ENCODE measurements around the gene KASH5.

Gene KASH5

DNA sequence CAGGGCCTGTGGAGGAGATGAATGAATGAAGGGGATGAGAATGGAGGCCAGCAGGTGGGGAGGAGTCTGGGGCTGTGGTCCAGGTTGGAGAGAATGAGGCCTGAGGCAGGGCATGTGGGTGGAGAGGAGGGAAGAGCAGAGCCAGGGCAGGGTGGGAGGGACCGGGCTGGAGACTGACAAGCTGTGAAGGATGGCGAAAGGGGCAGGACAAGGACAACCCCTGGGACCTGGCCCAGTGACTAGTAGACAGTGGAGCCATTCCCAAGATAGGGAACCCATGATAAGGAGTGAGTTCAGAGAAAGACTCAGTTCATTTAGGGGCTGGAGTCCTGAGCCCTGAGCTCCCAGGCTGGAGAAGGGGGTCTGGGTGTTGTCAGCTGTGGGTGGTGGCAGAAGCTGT, 32.2 kb downstream of the KASH5 start:
- no peak for DNase-seq (ENCODE audit: low spot score)
- no peak for FAIRE-seq

DNA sequence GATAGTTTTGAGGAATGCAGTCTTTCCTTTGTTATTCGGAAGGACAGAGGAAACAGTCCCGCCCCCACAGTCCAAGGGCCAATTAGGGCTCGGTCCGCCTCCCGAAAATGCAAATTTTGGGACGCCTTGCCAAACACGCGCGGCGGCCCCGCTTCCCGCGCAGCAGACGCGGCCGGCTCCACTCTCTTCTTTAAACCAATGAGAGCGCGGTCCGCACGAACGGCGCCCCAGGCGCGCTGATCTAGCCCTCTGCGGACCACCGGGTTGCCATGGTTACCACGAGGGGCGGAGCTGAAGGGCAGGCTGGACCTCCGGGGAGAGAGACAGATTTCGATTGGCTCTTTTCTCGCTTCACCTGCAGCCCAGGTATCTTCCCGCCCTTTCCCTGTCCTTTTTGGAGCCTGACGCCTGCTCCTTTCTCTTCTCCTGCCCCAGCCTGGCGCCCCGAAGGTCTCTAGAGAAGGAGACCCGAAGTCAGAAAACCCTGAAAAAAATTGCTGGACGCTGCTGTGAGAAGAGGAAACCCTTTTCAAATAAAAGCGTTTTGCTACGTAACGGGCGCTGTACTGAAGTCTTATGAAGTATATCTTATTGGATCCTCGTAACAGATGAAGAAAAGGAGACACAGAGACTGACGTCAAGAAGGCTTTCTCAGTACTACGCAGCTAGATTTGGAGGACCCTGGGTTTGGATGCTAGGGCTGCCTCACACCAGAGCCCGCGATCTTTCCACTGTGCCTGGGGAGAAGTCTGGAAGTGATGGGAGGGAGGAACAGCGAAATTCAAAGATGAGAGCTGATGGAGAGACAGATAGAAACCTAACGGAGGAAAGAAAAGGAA, 33.2 kb downstream of the KASH5 start:
- DNase-seq (ENCODE audit: low spot score) = no peak

DNA sequence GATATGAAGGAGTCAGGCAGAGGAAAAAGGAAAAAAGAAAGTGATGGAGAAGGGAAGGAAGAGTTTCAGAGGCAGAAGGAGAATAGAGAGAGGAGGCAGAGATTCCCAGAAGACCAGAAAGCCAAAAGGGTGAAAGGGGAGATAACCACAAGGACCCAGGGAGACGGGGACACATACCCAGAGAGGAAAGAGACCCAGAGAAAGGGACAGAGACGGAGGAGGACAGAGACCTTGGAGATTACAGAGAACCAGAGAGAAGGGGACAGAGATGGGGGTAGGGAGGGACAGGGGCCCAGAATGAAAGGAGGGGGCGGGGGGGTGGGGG, 33.8 kb downstream of the KASH5 start:
- DNase-seq (ENCODE audit: low spot score) = no peak
- FAIRE-seq = no peak

More for the DNA sequence above, 33.2 kb downstream of the KASH5 start:
- no peak for FAIRE-seq

DNA sequence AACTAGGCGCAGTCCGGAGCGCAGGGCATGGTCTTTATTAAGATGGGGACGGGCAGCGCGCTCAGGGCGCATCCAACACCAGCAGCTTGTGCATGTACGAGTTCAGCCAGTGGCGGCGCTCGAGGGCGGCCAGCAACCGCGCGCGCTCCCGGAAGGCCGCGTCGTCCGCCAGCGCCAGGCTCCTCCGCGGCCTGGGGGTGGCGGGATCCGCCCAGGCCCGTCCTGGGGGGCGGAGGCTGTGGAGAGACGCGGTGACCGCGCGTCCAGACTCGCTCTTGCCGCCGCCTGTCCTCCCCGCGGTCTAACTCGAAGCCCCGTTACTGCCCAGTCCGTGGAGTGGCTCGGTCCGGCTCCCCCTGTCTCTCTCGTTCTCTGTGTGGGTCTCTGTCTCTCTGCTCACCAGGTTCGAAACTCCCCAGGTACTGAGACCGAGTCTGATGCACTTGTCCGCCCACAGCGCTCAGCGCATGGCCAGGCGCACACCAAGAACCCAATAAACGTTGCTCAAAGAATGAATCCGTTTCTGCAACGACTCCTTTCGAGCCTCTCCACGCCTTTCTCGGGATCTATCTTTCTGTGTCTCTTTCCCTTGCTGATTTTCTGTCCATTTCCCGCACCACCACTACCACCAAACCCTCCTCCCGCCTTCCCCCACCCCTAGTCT, 34.5 kb downstream of the KASH5 start:
- no peak for FAIRE-seq
- DNase-seq (ENCODE audit: low spot score) = no peak

DNA sequence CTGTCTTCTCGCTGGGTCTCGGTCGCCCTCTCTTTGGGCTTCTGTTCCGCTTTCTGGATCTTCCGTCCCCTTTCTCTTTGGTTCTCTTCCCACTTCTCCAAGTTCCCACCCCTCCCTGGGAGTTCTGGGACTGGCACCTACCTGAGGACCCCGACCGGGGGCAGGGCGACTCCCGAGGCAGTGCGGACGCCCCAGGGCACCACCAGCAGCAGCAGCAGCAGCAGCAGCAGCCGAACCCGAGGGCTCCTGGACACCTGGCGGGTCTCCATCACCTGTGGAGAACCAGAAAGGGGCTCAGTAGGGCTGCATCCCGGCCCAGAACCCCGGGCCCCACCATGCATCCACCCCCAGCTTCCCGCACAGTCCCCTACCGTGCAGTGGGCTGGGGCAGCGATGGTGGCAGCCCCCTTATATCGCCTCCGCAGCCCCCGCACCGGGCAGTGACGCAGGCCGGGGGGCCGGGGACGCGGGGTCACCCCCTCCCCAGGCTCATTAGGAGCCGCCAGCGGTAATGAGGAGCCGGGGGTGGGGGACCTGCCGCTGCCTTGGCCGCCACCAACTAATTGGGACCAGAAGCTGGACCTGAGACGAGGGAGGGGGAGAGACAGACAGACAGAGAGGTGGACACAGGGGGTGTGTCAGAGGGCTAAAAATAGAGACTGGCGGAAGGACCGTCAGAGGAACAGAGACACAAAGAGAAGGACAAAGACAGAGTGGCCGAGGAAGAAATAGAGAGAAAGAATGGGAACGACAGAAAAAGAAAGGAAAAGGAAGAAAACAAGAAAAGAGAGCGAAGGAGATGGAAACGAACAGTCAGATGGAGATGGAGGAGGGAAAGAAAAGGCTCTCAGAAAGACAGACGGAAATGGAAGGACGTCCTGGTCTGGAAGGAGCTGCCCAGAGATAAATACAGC, 35.3 kb downstream of the KASH5 start, which contains the start of gene PTH2:
TSS of gene PTH2 (minus strand) at position 371 of the 914 bp plus-strand sequence. CDS start at position 269, 102 bp downstream.
- FAIRE-seq = no peak
- no peak for DNase-seq (ENCODE audit: low spot score)

DNA sequence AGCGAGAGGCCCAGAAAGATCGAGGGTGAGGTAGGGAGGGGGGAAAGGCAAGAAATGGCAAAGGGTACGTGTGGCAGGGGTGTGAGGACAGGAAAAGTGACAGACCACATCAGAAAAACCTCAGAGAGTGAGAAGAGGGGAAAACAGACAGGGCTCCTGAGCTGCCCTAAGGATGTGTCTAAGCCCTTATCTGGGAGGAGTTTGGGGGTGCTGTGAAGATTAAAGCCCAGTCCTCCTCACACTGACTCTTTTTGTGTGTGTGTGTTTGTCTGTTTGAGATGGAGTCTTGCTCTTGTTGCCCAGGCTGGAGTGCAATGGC, 35.9 kb downstream of the KASH5 start:
- no peak for FAIRE-seq

DNA sequence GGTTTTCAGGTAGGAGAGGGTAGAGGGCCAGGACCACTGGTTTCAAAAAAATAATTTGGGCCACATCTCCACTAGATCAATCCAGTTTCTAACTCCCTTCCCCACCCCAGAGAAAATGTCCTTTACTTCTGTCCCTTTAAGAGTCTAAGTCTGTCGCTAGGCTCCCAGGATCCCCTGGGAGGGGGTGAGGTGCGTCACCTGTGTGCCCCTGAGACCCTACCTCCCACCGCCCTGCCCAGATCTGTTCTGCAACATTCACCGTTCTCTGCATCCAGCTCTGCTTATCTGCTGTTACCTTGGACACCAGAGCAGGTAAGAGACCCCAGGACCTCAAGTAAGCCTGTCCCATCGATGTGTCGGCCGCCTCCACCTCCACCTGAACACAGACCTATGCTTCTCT, 37.1 kb downstream of the KASH5 start, which contains the start of gene GFY:
TSS of gene GFY (plus strand) at position 211 of the 400 bp plus-strand sequence. CDS start 1,043 bp downstream, outside the sequence.
- DNase-seq (ENCODE audit: low spot score) = no peak
- no peak for FAIRE-seq

More for the DNA sequence above, 35.9 kb downstream of the KASH5 start:
- no peak for DNase-seq (ENCODE audit: low spot score)

DNA sequence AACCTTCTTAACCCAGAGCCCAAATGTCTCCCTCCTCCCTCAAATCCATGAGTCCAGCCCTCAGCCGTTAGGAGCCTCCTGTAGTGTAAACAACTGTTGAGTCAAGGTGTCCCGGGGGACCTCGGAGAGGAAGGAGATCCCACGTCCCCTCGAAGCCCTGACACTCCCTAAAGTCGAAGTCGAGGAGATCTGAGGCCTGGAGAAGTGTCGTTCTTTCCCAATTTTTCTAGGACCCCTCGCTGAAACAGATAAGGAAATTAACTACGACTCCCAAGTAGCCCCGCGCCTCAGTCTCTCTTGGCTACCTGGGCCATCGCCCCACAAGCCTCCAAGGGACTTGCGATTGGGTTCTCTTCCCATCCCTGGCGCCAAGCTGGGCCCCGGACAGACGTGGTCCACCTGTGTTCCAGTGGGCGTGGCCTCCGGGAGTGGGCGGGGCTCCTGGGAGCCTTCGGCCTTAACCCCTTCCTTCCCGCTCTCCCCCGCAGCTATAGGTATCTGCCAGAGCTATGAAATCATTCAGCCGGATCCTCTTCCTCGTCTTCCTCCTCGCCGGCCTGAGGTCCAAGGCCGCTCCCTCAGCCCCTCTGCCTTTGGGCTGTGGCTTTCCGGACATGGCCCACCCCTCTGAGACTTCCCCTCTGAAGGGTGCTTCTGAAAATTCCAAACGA, 38.0 kb downstream of the KASH5 start:
- DNase-seq (ENCODE audit: low spot score) (no peak), FAIRE-seq (no peak)

DNA sequence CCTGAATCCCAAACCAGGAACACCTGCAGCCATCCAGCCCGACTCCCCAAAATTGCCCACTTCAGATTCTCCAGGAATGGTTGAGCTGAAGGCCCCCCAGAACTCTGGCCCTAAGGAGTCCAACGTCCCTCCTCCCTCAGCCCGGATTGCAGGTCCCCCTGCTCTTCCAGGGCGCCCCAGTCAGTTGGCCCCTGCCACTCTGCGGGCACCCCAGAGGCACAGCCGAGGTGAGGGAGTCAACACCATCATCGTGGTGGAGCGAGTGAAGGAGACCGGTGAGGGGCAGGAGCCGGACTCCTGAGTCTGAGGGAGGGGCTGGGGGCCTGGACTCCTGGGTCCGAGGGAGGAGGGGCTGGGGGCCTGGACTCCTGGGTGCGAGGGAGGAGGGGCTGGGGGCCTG, 39.3 kb downstream of the KASH5 start:
- DNase-seq (ENCODE audit: low spot score) = no peak
- FAIRE-seq = no peak

DNA sequence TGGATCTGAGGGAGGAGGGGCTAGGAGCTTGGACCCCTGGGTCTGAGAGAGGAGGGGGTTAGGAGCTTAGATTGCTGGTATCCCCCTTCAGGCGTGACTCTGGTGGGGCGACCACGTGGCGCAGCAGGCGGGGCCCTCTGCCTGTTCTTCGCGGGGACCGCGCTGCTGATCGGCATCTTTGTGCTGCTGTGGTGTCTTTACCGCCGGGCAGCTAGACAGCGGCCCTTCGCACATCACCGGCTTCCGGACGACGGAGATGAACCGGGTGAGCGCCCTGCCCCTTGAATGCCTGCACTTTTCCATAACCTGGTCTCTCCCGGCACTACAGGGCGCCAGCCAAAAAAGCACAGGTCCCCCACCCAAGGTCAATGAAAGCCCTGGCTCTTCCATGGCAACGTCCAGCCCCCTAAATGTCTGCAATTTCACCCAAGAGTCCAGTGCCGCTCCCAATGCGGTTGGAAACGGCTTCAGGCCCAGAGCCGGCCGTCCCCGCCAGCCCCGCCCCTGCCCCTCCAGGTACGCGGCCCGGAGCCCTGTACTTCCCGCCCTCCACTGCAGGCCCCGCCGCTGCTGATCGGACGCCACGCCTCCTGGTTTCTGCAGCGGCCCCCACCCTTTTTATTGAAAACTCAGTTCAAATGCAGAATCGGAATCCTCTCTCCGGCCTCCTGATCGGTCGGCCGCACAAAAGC, 40.0 kb downstream of the KASH5 start:
- FAIRE-seq = no peak
- DNase-seq (ENCODE audit: low spot score) = no peak

DNA sequence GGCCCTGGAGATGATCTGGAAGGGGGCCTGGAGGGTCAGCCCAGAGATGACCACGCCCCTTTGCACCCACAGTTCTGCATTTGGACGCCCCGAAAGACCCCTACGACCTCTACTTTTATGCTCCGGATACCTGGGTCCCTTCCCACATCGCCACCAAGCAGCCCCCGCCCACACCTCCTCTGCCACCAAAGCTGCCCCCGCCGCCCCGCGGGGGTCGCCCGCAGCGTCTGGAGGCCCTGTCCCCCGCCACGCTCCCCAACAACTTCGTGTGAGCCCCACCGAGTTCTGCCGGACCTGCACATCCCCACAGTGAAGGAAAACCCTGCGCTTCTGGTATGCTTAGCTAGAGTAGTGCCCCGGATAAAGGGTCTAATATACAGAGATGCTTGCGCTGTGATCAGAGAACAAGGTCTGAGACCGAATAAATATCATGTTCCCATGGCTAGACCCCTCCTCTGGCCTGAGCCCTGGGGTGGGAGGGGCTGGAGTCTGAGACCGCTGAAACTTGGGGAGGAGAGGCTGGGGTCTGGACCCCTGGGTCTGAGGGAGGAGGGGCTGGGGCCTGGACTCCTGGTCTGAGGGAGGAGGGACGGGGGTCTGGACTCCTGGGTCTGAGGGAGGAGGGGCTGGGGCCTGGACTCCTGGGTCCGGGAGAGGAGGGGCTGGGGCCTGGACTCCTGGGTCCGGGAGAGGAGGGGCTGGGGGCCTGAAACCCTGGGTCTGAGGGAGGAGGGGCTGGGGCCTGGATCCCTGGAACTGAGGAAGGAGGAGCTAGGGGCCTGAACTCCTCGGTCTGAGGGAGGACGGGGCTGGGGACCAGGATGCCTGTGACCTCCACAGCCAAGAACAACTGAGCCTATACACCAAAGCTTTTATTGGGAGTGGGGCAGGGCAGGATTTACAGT, 40.8 kb downstream of the KASH5 start:
- no peak for DNase-seq (ENCODE audit: low spot score)
- no peak for FAIRE-seq

DNA sequence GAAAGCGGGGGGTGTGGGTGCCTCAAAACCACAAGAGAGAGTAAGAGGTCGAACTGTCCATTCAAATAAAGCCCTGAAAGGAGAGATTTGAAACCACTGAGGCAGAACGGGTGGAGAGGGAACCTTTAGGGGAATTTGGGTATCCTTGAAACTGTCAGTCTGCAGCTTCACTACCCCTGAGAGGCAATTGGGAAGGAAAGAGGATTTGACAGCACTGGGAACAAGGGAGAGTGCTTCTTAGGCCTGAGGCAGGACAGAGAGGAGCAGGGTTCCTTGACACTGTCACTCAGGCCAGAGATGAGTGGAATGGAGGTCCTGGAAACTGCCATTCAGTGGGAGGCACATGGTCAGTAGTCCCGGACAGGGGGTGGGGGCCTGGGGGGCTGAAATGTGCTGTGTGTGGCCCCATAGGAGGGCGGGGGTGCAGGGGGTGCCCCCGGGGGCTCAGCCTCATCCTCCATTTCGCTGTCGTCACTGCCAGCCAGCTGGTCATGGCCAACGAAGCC, 42.2 kb downstream of the KASH5 start:
- DNase-seq (ENCODE audit: low spot score) = no peak
- FAIRE-seq = no peak

DNA sequence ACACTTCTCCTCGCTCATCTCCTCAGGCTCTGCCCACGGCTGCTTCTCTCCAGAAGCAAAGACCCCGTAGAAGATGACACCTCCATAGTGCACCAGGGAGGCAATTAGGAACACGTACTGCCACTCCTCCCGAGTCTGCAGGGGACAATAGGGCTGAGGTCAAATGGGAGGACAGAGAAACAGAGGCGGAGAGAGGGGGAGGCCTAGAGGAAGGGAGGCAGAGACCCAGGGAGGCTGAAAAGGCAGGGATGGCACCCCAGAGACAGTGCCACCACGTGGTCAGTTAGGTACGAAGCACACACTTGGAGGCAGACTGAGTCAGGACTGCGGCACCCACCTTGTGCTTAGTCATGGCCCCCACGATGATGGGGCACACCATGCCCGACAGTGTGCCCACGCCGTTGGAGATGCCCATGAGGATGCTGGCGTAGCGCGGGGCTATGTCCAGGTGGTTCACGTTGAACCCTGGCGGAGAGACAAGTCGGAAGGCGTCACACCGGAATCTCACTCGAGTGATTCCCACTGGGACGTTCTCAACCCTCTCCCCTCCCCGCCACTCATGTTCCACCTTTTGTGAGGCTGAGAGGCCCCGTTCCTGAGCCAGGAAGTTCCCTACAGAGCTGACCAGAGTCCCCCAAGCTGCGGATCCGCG, 42.8 kb downstream of the KASH5 start:
- FAIRE-seq (no peak), DNase-seq (ENCODE audit: low spot score) (no peak)

DNA sequence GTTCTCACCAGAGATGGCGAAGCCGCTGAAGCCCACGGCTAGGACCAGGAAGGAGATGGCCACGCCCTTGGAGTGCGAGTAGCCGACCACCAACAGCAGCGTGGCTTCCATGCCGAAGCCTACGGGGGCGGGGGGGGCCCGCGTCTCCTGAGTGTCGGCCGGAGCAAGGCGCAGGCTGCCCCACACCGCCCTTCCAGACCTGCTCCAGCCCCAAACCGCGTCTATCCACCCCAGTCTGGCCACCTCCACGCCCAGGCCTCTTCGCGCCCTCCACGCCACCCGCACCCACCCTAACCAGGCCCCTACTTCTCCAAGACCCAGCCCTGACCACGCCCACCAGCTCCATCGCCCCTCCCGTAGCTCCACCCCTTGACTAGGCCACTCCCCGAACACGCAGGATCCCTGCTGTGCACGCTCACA, 43.3 kb downstream of the KASH5 start:
- FAIRE-seq (no peak), DNase-seq (ENCODE audit: low spot score) (no peak)

DNA sequence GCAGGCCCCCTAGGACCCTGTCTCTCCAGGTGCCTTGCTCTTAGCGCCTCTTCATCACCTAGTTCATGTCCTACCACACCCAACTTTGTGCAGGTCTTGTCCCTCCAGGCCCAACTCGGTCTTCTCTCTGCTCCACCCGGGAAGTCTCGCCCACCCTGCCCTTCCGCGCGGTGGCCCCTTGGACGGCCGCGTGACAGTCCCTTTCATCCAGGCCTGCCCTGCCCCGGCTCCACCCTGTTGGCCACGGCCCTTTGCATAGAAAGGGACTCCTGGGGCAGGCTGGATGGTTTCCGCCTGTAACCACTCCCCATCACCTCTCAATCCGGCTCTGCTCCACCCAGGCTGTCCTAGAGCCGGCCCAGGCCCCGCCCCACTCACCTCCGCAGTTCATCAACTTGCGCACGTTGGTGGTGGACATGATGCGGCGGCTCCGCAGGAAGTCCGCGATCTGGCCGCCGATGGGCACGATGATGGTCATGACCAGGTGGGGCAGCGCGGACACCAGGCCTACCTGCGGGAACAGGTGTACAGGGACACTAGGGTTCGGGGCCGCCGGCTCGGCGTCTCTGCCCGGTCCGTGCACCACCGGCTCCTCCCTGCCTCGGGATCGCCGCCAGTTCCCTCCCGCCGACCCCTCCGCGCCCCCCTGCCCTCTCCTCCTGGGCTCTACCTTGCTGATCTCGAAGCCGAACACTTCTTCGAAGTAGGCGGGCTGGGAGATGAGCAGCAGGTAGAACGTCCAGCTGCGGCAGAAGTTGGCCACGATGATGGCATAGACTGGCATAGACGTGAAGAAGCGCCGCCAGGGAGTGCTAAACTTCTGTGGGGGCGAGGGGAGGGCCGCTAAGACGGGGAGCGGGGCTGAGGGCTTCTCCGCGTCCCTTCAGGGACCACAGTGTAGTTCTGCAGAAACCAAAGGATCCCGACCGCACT, 44.4 kb downstream of the KASH5 start:
- FAIRE-seq (no peak), DNase-seq (ENCODE audit: low spot score) (no peak)

DNA sequence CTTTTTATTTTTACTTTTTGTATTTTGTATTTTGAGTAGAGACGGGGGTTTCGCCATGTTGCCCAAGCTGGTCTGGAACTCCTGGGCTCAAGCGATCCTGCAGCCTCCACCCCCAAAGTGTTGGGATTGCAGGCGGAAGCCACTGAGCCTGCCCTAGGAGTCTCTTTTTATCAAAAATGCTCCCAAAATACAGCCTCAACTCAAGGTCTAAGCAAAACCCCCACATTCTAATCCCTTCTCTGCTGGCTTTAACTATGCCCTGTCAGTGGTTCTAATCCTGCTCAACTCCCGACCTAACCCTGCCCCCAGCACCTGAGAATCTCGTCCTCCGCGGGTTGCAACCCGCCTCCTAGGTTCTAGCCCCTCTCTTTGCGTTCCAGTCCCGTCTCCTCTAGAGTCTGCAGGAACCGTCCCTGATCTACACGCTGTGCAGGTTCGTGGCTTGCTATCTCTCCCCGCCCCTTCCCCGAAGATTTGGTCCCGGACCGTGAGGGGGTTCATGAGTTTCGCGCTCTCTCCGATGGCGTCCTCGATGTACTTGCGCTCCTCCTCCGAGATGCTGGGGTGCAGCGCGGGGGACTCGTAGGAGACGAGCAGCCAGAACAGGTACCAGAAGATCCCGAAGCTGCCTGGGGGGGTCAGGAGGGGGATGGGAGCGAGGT, 45.3 kb downstream of the KASH5 start:
- FAIRE-seq (no peak), DNase-seq (ENCODE audit: low spot score) (no peak)

DNA sequence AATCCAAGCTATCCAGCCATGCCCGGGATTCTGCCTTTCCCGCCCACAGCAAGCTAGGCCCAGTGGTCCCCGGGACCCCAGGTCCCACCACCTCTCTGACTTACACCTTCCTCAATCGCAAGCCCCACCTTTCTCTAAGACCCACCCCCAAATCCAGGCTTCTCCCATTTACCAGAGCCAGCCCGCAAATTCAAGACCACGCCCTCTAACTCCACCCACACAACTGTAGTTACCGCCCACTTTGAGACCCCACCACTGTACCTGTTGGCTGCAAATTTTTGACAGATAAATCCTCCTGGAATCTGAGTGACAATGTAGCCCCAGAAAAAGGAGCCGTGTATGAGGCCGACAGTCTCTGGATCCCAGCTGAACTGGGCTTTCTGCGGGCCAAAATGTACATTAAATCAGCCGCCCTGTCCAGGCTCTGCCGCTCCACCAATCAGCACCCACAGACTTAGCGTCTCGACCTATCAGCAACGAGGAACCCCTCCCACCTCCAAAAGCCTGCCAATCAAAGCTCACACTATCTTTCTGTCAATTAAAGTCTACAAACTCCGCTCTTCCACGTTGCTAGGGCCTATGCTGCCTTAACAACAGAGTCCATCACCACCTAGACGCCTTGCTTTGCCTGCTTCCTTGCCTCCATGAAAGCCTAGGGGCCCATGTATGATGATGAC, 47.0 kb downstream of the KASH5 start:
- DNase-seq (ENCODE audit: low spot score) = no peak
- FAIRE-seq = no peak

Measured in RCC 7860 (cell line).